SK-N-SH treated with all-trans-retinoic acid at 6 μM for 48 hours (cell line): ENCODE data around the gene MRPS35.

ENCODE experiments used
- ATAC-seq: fragments of 200-7000 bp; cut with Tn5 transposase; 3 replicates; pipeline ENCODE4 v1.9.1; 2020; ENCODE audit warnings: mild to moderate bottlenecking, moderate library complexity
- ARNTL ChIP-seq: fragments of 450-650 bp; formaldehyde crosslinking; IDR thresholded peaks from 2 replicates; pipeline ENCODE4 v1.5.0; 2020; ENCODE audit warnings: low read depth, mild to moderate bottlenecking, moderate library complexity, borderline replicate concordance
- BACH2 ChIP-seq: fragments of 250-450 bp; sonication (Bioruptor Pico); IDR thresholded peaks from 2 replicates; pipeline ENCODE4 v1.9.0; 2021; ENCODE audit warnings: mild to moderate bottlenecking, borderline replicate concordance
- CREB5 ChIP-seq: fragments of 250-450 bp; sonication (Bioruptor Pico); IDR thresholded peaks from 2 replicates; pipeline ENCODE4 v1.5.1; 2020; ENCODE audit warnings: low read depth, mild to moderate bottlenecking, moderate library complexity
- CSDC2 ChIP-seq: fragments of 250-450 bp; sonication (Bioruptor Pico); IDR thresholded peaks from 2 replicates; pipeline ENCODE4 v1.5.0; 2020; ENCODE audit warnings: mild to moderate bottlenecking, moderate library complexity
- CSRNP3 ChIP-seq: fragments of 250-450 bp; sonication (Bioruptor Pico); IDR thresholded peaks from 2 replicates; pipeline ENCODE4 v1.5.1; 2021; ENCODE audit warnings: mild to moderate bottlenecking, moderate library complexity
- ESRRG ChIP-seq: fragments of 250-450 bp; sonication (Bioruptor Pico); IDR thresholded peaks from 2 replicates; pipeline ENCODE4 v1.6.1; 2021; ENCODE audit warnings: mild to moderate bottlenecking
- GLIS3 ChIP-seq: fragments of 250-450 bp; sonication (Bioruptor Pico); IDR thresholded peaks from 2 replicates; pipeline ENCODE4 v1.5.0; 2020; ENCODE audit warnings: mild to moderate bottlenecking, moderate library complexity
- ISL1 ChIP-seq: fragments of 250-450 bp; sonication (Bioruptor Pico); IDR thresholded peaks from 2 replicates; pipeline ENCODE4 v2.1.2; 2022; ENCODE audit warnings: mild to moderate bottlenecking, moderate library complexity
- OSR1 ChIP-seq: fragments of 250-450 bp; sonication (Bioruptor Pico); IDR thresholded peaks from 2 replicates; pipeline ENCODE4 v1.8.0; 2022; ENCODE audit warnings: moderate library complexity, mild to moderate bottlenecking, inconsistent platforms
- PATZ1 ChIP-seq: fragments of 250-450 bp; sonication (Bioruptor Pico); IDR thresholded peaks from 2 replicates; pipeline ENCODE4 v1.8.0; 2020; ENCODE audit warnings: mild to moderate bottlenecking, moderate library complexity, borderline replicate concordance
- PPARA ChIP-seq: fragments of 250-450 bp; sonication (Bioruptor Pico); IDR thresholded peaks from 2 replicates; pipeline ENCODE4 v1.5.0; 2020; ENCODE audit warnings: mild to moderate bottlenecking, borderline replicate concordance
- RARB ChIP-seq: fragments of 250-450 bp; sonication (Bioruptor Pico); IDR thresholded peaks from 2 replicates; pipeline ENCODE4 v1.8.0; 2021; ENCODE audit warnings: mild to moderate bottlenecking, moderate library complexity
- SNAI2 ChIP-seq: fragments of 250-450 bp; sonication (Bioruptor Pico); IDR thresholded peaks from 2 replicates; pipeline ENCODE4 v1.5.0; 2020; ENCODE audit warnings: mild to moderate bottlenecking, moderate library complexity
- TCF4 ChIP-seq: fragments of 250-450 bp; sonication (Bioruptor Pico); IDR thresholded peaks from 2 replicates; pipeline ENCODE4 v1.8.0; 2021; ENCODE audit warnings: mild to moderate bottlenecking, moderate library complexity, borderline replicate concordance
- TOX ChIP-seq: fragments of 250-450 bp; sonication (Bioruptor Pico); IDR thresholded peaks from 2 replicates; pipeline ENCODE4 v1.8.0; 2021; ENCODE audit warnings: mild to moderate bottlenecking, moderate library complexity, borderline replicate concordance
- TSHZ2 ChIP-seq: fragments of 250-450 bp; sonication (Bioruptor Pico); IDR thresholded peaks from 2 replicates; pipeline ENCODE4 v1.5.0; 2020; ENCODE audit warnings: mild to moderate bottlenecking, moderate library complexity
- ZC3H10 ChIP-seq: fragments of 250-450 bp; sonication (Bioruptor Pico); IDR thresholded peaks from 2 replicates; pipeline ENCODE4 v1.5.1; 2021; ENCODE audit warnings: mild to moderate bottlenecking, moderate library complexity
- ZFP3 ChIP-seq: fragments of 250-450 bp; sonication (Bioruptor Pico); IDR thresholded peaks from 2 replicates; pipeline ENCODE4 v1.5.0; 2020; ENCODE audit warnings: mild to moderate bottlenecking, moderate library complexity
- ZFP30 ChIP-seq: fragments of 450-650 bp; formaldehyde crosslinking; IDR thresholded peaks from 2 replicates; pipeline ENCODE4 v1.5.0; 2022; ENCODE audit warnings: mild to moderate bottlenecking, moderate library complexity
- ZNF565 ChIP-seq: fragments of 450-650 bp; formaldehyde crosslinking; conservative IDR thresholded peaks from 2 replicates; pipeline ENCODE4 v1.5.0; 2020; ENCODE audit warnings: low read depth, mild to moderate bottlenecking, moderate library complexity
- ZNF70 ChIP-seq: fragments of 450-650 bp; formaldehyde crosslinking; IDR thresholded peaks from 2 replicates; pipeline ENCODE4 v1.5.0; 2020; ENCODE audit warnings: mild to moderate bottlenecking, moderate library complexity
- ZNF8 ChIP-seq: fragments of 450-650 bp; formaldehyde crosslinking; IDR thresholded peaks from 2 replicates; pipeline ENCODE4 v1.5.0; 2020; ENCODE audit warnings: mild to moderate bottlenecking, moderate library complexity
- TF ChIP-seq, protein P1 (sequence below): fragments of 250-450 bp; sonication (Bioruptor Pico); IDR thresholded peaks from 2 replicates; pipeline ENCODE4 v1.8.0; 2021; ENCODE audit warnings: low read depth, mild to moderate bottlenecking, moderate library complexity, borderline replicate concordance

MRPS35 gene

GRCh38 chr12:27686147-27686546, 24.5 kb upstream of the MRPS35 start:
- no peak for TF ChIP-seq PATZ1 (CRISPR knock-in tag)
- TF ChIP-seq RARB = no peak
- TF ChIP-seq ARNTL = no peak
- no peak for TF ChIP-seq SNAI2 (CRISPR knock-in tag)
- TF ChIP-seq ZNF565 (CRISPR knock-in tag) = no peak
- no peak for TF ChIP-seq ZNF70 (CRISPR knock-in tag)
- TF ChIP-seq ZC3H10 (CRISPR knock-in tag) = no peak
- no peak for TF ChIP-seq CSDC2
- TF ChIP-seq PPARA = no peak
- TF ChIP-seq ZNF8 (CRISPR knock-in tag) = no peak
- TF ChIP-seq, all 23 proteins: peak for 0
- ATAC-seq = no peak

GRCh38 chr12:27688671-27689070, 22.0 kb upstream of the MRPS35 start:
- TF ChIP-seq ZFP3 (no peak), ZNF565 (CRISPR knock-in tag) (no peak), TCF4 (no peak), GLIS3 (CRISPR knock-in tag) (no peak), SNAI2 (CRISPR knock-in tag) (no peak), ZNF8 (CRISPR knock-in tag) (no peak), ZNF70 (CRISPR knock-in tag) (no peak), CREB5 (CRISPR knock-in tag) (no peak), OSR1 (CRISPR knock-in tag) (no peak), PPARA (no peak), TOX (CRISPR knock-in tag) (no peak), ISL1 (no peak), TSHZ2 (CRISPR knock-in tag) (no peak), BACH2 (no peak), CSRNP3 (CRISPR knock-in tag) (no peak), RARB (no peak)
- TF ChIP-seq, protein P1, sequence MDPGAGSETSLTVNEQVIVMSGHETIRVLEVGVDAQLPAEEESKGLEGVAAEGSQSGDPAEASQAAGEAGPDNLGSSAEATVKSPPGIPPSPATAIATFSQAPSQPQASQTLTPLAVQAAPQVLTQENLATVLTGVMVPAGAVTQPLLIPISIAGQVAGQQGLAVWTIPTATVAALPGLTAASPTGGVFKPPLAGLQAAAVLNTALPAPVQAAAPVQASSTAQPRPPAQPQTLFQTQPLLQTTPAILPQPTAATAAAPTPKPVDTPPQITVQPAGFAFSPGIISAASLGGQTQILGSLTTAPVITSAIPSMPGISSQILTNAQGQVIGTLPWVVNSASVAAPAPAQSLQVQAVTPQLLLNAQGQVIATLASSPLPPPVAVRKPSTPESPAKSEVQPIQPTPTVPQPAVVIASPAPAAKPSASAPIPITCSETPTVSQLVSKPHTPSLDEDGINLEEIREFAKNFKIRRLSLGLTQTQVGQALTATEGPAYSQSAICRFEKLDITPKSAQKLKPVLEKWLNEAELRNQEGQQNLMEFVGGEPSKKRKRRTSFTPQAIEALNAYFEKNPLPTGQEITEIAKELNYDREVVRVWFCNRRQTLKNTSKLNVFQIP (CRISPR knock-in tag) = no peak

DNA sequence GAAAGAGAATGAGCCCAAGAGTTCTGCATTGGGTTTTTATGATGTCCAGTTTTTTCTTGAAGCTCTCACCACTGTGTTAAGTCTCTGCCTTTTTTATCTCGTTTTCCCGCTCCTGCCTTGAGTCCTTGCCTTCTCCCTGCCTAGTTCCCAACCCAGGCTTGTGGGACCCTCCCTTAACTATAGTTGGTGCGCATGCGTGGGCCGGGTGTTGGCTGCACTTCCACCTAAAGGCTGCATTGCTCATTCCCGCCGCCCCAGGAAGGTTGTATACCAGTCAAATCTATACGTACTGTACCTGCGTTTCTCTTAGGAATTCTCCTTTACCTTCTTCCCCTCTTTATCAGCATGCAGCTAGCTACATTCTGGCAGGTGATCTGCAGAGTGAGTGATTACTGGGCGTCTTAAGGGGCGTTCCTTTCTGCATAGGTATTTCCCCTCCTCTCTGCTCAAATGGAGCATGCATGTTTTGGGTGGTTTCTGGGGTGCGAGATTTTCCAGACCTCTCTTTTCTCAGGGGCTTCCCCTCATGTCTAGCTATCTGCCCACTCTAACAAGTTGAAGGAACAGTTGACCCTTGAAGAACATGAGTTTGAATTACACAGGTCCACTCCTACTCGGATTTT, 21.0 kb upstream of the MRPS35 start:
- TF ChIP-seq ISL1 = no peak
- no peak for TF ChIP-seq ZFP3
- no peak for TF ChIP-seq RARB
- TF ChIP-seq, protein P1 (CRISPR knock-in tag) = no peak
- TF ChIP-seq ZNF565 (CRISPR knock-in tag) = no peak
- no peak for TF ChIP-seq ARNTL
- TF ChIP-seq TOX (CRISPR knock-in tag) = no peak
- no peak for TF ChIP-seq TCF4
- no peak for TF ChIP-seq ZC3H10 (CRISPR knock-in tag)
- TF ChIP-seq CSDC2 = no peak
- TF ChIP-seq ZNF70 (CRISPR knock-in tag) = no peak
- TF ChIP-seq SNAI2 (CRISPR knock-in tag) = no peak
- TF ChIP-seq BACH2 = no peak
- TF ChIP-seq ZFP30 (CRISPR knock-in tag) = no peak
- TF ChIP-seq ESRRG (CRISPR knock-in tag) = no peak
- no peak for ATAC-seq

More at GRCh38 chr12:27688671-27689070, 22.0 kb upstream of the MRPS35 start:
- no peak for ATAC-seq
